Neutrophil (primary cell): Measurements from ENCODE around the gene ARVCF.

Experiments used
- H3K27ac ChIP-seq: fragments of 200-600 bp; sonication (generic); 2 replicates; pipeline ENCODE4 v1.5.1; 2016; ENCODE audit warnings: mild to moderate bottlenecking, moderate library complexity
- H3K27me3 ChIP-seq: fragments of 200-600 bp; sonication (generic); 2 replicates; pipeline ENCODE4 v1.6.0; 2016; ENCODE audit warnings: mild to moderate bottlenecking
- H3K36me3 ChIP-seq: fragments of 200-600 bp; sonication (generic); 2 replicates; pipeline ENCODE4 v1.5.1; 2017
- H3K4me1 ChIP-seq, 2 experiments: fragments of 200-600 bp in 1 of 2; sonication (generic) in 1 of 2; 1 replicate in 1 of 2; 2 replicates in 1 of 2; pipeline versions ENCODE4 v1.5.1 to v1.6.1; 2013 to 2016; ENCODE audit warnings: low read depth in 1 of 2, low read length in 1 of 2, mild to moderate bottlenecking in 1 of 2, moderate library complexity in 1 of 2; ENCODE audit not compliant: control insufficient read depth in 1 of 2, insufficient read depth in 1 of 2
- H3K4me3 ChIP-seq, 2 experiments: fragments of 200-600 bp in 1 of 2; sonication (generic) in 1 of 2; 1 replicate in 1 of 2; 2 replicates in 1 of 2; pipeline ENCODE4 v1.5.1; 2013 to 2016; ENCODE audit warnings: low read depth in 1 of 2, low read length in 1 of 2, mild to moderate bottlenecking in 1 of 2, moderate library complexity in 1 of 2
- H3K9me3 ChIP-seq: fragments of 200-600 bp; sonication (generic); 2 replicates; pipeline ENCODE4 v1.5.1; 2016
- TF ChIP-seq, protein P1 (sequence below): fragments of 200-600 bp; sonication (generic); IDR thresholded peaks from 2 replicates; pipeline ENCODE4 v1.5.1; 2016; ENCODE audit warnings: antibody characterized with exemption

ARVCF gene

GRCh38 chr22:19987394-19988306 is 29.0 kb downstream of the ARVCF start:
- H3K9me3 ChIP-seq = no peaks in the 10 kb centered on the region
- H3K36me3 ChIP-seq = no peaks in the 10 kb centered on the region
- H3K4me1 ChIP-seq = peaks cover 9 to 12% of the 10 kb centered on the region in 2 experiments
- TF ChIP-seq, protein P1, sequence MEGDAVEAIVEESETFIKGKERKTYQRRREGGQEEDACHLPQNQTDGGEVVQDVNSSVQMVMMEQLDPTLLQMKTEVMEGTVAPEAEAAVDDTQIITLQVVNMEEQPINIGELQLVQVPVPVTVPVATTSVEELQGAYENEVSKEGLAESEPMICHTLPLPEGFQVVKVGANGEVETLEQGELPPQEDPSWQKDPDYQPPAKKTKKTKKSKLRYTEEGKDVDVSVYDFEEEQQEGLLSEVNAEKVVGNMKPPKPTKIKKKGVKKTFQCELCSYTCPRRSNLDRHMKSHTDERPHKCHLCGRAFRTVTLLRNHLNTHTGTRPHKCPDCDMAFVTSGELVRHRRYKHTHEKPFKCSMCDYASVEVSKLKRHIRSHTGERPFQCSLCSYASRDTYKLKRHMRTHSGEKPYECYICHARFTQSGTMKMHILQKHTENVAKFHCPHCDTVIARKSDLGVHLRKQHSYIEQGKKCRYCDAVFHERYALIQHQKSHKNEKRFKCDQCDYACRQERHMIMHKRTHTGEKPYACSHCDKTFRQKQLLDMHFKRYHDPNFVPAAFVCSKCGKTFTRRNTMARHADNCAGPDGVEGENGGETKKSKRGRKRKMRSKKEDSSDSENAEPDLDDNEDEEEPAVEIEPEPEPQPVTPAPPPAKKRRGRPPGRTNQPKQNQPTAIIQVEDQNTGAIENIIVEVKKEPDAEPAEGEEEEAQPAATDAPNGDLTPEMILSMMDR = no peak
- H3K27ac ChIP-seq = no peak overlapping the region
- peak overlapping the region in 1 of 2 experiments; percentile 80 for H3K4me3 ChIP-seq
- peaks cover 31% of the 10 kb centered on the region for H3K27me3 ChIP-seq

DNA sequence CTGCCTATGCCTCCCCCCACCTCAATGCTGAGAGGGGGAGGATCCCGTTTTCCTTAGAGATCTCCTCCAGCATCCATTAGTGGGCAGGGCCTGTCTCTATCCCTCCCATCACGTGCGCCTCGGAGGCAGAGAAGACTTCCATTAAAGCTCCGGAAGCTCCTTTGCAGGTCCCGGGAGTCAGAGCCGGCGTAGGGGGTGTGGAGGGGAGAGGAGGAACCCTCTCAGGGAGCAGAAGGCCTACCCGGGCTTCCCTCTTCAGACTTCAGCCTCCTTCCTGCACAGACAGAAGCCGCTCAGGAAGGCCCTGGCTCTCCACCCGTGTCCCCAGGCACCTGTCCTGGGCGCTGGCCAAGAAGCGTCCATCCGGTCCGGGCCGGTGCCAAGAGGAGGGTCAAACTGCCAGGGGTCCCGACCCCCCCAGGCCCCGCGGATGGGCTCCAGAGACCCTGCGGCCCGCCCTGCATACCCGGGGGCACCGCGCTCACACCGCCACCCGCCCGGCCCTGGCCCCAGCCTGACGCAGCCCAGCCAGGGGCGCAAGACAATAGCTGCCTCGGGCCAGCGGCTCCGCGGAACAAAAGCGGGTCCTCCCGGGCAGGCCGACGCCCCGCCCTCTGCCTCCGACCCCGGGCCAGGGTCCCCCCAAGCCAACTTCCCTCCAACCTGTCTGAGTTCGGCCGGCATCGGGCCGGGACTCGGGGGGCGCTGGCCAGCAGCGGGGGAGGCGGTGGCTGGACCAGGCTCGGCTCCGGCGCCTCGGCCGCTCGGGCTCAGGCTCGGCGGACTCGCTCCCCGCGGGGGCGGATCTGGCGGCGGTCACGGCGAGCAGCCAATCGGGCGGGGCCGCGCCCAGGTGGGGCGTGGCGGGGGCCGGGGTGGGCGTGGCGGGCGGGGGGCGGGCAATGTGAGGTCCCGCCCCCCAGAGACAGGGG is 29.9 kb downstream of the ARVCF start:
- Histone ChIP-seq H3K4me1 (peaks cover 9 to 12% of the 10 kb centered on the region in 2 experiments), H3K27me3 (peaks cover 31% of the 10 kb centered on the region), H3K9me3 (no peaks in the 10 kb centered on the region), H3K27ac (peak overlapping the region; percentile 18), H3K4me3 (peak overlapping the region; percentile 59 to 80), H3K36me3 (no peaks in the 10 kb centered on the region)
- TF ChIP-seq, protein P1 = no peak

GRCh38 chr22:19986011-19986409 is 30.6 kb downstream of the ARVCF start:
- no peak overlapping the region for H3K27ac ChIP-seq
- H3K36me3 ChIP-seq = no peaks in the 10 kb centered on the region
- TF ChIP-seq, protein P1 = no peak
- H3K27me3 ChIP-seq = peaks cover 31% of the 10 kb centered on the region
- peaks cover 9 to 12% of the 10 kb centered on the region in 2 experiments for H3K4me1 ChIP-seq
- peak overlapping the region; percentile 59 to 80 for H3K4me3 ChIP-seq
- H3K9me3 ChIP-seq = no peaks in the 10 kb centered on the region

DNA sequence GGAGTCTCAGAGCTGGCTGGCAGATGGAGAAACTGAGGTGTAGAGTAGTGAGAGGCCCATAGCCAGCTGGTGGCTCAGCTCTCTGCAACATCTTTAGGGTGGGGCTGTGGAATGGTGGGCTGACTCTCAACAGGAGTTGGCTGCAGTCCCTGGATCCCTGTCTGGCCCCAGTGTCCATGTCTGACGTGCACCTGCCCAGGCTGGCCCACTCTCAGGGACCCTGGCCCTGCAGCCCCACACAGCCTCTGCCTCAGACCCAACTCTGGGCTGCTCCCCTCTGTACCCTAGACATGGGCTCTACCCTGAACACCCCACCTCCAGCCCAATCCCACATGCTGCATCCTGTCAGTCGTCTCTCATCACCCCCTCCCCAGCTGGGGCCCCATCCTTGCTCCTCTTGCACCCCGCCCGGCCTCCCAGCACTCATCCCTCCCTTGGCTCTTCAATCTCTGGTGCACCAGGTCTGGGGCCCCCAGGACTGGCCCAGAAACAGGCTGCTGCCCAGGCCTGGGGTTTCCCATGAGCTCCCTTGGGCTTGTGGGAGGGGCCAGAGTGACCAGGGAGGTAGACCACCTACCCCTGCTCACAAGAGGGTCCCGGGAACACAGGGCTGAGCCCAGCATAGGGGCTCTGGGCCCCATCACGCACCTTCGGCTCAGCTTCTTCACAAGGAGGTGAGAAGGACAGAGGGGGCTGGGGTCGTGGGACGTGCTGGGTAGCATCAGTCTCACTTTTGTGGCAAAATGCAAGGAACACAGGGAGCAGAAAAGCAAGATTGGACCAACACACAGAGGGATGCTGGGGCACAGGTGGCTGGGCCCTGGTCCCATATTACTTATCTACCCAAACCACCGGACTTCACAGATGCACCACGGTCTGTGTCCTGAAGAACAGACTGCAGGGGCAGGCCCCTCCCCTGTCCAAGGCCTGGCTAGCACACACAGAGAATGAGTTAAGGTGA is 31.5 kb downstream of the ARVCF start:
- TF ChIP-seq, protein P1 = no peak
- Histone ChIP-seq H3K9me3 (no peaks in the 10 kb centered on the region), H3K4me1 (peaks cover 9 to 12% of the 10 kb centered on the region in 2 experiments), H3K27me3 (peaks cover 31% of the 10 kb centered on the region), H3K36me3 (no peaks in the 10 kb centered on the region), H3K4me3 (no peak overlapping the region), H3K27ac (no peak overlapping the region)
